Measurements from ENCODE around the gene CCL27.

GRCh38 chr9:34650816-34651215 lies 11.6 kb downstream of the CCL27 start:
- TF ChIP-seq, protein P1, sequence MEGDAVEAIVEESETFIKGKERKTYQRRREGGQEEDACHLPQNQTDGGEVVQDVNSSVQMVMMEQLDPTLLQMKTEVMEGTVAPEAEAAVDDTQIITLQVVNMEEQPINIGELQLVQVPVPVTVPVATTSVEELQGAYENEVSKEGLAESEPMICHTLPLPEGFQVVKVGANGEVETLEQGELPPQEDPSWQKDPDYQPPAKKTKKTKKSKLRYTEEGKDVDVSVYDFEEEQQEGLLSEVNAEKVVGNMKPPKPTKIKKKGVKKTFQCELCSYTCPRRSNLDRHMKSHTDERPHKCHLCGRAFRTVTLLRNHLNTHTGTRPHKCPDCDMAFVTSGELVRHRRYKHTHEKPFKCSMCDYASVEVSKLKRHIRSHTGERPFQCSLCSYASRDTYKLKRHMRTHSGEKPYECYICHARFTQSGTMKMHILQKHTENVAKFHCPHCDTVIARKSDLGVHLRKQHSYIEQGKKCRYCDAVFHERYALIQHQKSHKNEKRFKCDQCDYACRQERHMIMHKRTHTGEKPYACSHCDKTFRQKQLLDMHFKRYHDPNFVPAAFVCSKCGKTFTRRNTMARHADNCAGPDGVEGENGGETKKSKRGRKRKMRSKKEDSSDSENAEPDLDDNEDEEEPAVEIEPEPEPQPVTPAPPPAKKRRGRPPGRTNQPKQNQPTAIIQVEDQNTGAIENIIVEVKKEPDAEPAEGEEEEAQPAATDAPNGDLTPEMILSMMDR (IDR thresholded peaks at IDR 0.05), result no peak
- TF ChIP-seq POLR2A (IDR thresholded peaks at IDR 0.05), result no peak
